NCI-H1694 treated with DMSO at 0.1 percent for 48 hours (cell line): ENCODE results near the gene HSD11B1L.
A peak's percentile ranks its signal among the peaks of the same experiment; 100 is the strongest.

ENCODE experiments used
- DNase-seq: peaks from one replicate; lab custom pipeline; 2025; lab: John Stamatoyannopoulos, UW

Gene HSD11B1L

DNA sequence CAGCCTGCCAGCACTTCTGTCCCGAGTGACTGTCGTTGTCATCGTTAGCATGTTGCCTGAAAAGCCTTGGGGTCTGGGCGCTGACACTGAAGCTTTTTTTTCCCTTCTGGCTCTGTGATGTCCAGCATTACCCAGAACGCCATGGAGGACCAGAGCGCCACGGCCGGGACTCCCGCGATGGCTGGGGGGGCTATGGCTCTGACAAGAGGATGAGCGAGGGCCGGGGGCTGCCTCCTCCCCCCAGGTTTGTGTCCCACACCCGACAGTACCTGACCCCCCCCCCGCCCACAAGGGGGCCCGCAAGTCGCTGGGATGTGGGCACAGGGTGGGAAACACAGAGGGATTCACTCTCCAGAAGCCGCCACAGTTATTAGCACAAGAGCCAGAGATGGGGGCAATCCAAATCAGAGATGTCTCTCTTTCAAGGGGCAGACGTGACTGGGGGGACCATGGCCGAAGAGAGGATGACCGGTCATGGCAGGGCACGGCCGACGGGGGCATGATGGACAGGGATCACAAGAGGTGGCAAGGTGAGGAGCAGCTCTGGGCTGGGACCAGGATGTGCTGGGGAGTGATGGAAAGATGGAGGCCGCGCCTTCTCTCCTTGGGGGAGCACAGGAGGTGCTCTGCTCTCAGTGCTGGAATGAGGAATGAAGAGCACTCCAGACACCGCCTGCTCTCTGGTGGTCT is 13.8 kb upstream of the HSD11B1L start:
- DNase-seq: no peak

DNA sequence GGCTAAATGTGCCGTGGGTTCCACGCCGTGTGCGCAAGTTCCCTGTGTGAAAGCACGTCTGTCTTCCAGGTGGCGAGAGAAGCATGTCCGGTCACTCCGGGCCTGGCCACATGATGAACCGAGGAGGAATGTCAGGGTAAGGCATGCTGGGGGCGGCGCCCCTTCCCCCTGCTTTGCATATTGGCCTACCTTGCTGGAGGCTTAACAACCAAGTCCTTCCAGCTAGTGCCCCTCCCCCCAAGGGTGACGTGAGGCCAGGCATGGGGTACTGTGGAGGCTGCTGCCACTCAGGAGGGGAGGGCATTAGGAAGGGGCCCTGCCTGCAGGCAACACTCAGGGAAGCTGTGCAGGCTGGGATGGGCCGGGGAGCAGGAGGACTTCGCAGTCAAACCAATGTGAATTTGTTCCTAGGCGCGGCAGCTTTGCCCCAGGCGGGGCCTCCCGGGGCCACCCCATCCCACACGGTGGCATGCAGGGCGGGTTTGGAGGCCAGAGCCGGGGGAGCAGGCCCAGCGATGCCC is 13.0 kb upstream of the HSD11B1L start:
- no peak for DNase-seq

DNA sequence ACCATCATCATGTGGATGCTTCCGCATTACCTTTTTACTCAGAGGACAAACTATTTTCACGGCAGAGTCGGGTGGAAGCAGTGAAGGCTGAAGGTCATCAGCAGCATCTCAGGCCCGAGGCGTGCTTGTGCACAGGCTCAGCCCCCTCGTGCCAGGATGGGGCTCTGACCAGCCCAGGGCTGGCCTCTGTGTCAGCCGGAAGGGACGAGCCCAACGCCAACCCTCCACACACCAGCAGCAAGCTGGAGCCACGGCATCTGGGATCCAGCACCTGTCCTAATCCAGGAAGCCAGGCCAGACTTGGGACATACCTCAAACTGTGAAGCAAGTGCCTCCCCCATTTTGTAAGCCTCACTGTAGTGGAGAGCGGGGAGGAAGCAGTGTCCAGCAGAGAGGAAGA is 11.6 kb upstream of the HSD11B1L start:
- DNase-seq: no peak

DNA sequence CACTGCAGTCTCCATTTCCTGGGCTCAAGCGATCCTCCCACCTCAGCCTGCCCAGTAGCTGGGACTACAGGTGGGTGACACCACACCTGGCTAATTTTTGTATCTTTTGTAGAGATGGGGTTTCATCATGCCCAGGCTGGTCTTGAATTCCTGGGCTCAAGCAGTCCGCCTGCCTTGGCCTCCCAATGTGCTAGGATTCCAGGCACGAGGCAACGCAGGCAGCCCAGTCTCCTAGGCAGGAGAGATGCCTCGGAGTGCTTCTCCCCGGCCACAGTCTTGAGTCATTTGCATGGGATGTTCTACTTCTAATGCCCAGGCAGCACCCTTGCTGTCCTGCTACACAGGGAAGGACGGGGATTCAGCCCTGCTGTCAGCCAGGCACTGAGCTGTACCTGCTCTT is 9.2 kb upstream of the HSD11B1L start:
- no peak for DNase-seq

DNA sequence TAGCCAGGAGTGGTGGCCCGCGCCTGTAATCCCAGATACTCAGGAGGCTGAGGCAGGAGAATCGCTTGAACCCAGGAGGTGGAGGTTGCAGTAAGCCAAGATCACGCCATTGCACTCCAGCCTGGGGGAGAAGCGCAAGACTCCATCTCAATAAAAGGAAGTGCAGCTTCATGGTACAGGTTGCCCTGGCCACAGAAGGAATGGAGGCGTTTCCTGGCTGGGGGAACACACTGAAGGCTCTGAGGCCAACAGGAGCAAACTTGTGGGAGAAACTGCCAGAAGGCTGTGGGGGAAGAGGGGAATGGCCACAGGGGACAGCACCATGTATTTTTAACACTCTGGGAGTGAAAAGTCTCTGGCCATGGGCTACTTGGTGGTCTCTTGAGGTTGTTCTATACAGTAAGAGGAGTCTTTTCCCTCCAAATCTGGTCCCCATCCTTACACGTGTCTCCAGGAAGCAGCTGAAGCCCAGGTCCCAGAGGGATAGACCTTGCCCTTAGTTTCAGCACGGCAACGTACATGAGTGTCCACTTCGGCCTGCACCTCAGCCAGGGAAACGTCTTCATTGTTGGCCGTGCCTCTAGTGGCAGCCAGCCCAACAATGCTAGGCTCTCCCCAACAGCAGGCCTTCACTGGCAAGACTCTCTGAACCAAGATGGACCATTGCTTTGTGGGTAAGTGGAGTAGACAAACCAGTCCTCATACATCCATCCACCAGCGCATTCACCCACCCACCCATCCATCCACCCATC is 7.9 kb upstream of the HSD11B1L start:
- DNase-seq: no peak

DNA sequence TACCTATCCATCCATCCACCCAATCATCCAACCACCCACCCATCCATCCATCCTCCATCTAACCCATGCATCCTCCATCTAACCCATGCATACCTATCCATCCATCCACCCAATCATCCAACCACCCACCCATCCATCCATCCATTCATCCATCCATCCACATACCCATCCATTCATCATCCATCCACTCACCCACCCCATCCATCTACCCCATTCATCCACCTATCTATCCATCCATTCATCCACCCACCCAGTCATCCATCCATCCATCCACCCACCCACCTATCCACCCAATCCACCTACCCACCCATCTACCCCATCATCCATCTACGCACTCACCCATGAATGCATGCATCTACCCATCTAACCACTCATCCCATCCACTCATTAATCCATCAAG is 7.1 kb upstream of the HSD11B1L start:
- no peak for DNase-seq

DNA sequence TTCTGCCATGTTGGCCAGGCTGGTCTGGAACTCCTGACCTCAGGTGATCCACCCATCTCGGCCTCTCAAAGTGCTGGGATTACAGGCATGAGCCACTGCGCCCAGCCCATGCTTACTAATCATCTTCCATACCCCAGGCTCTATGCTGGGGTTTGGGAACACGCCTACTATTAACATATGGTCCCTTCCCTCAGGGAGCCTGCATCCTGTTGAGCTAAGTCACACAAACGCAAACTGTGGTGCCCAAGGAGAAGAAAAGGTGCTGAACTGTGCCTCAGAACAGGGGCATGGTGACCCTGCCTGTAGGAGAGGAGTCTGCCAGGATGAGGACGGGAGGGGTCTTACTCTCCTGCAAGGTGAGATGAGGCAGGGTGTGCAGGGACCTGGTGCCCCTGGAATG is 6.1 kb upstream of the HSD11B1L start:
- no peak for DNase-seq

DNA sequence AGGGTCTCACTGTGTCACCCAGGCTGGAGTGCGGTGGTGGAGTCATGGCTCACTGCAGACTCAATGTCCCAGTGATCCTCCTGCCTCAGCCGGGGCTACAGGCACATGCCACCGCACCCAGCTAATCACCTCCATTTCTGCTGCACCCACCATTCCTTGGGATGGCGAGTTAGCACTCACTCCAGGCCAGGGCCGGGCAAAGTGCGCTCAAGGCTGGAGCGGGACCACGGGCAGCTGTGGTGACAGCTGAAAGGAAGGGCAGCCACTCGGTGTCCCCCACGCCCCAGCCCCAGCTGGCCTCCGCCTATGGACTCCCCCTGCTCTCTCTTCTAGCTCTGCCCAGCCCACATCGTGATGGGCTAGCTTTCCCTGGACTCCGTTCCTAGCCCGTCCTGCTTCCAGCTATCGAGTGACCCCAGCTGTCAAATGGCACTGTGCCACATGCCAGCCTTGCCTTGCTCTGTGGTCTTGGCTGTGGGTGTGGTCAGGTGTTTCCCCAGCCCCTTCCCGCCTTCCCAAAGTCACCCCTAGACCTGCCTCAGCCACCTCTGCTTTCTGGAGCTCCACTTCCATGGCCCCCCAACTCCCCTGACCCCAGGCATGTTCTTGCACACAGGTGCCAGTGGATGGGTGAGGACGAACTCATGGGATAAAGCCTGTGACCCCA is 4.6 kb upstream of the HSD11B1L start:
- no peak for DNase-seq

DNA sequence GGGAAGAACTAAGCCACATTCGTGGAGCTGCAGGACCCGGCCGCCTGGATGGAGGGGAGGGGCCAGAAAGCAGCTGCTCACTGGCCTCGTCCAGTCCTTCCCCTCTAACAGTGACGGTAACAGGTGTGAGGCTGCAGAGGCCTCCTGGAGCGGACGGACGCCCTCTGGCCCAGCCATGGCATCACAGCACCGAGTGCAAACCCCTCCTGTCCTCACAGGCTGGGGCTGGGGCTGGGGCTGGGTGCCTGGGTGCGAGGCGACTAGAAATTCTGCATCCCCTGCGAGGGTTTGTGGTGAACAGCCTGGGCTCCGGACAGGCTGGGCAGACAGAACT is 4.1 kb upstream of the HSD11B1L start:
- no peak for DNase-seq

DNA sequence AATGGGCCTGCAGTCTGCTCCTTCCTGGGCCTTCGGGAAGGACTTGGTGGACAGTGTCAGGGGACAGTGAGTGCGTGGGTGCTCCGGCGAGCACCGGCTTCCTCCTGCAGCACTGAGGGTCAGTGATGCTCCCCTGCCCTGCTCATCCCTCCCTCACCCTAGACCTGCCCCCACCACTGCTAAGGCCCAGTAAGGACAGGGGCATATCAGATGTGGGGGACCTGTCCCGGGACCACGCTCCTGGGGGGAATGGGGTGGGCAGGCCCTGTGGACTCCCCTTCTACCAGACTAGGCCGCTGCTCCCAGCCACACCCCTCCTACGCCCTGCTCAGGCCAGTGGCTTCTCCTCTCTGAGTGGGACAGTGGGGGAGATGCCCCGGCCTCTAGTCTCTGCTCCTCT is 3.7 kb upstream of the HSD11B1L start:
- no peak for DNase-seq

DNA sequence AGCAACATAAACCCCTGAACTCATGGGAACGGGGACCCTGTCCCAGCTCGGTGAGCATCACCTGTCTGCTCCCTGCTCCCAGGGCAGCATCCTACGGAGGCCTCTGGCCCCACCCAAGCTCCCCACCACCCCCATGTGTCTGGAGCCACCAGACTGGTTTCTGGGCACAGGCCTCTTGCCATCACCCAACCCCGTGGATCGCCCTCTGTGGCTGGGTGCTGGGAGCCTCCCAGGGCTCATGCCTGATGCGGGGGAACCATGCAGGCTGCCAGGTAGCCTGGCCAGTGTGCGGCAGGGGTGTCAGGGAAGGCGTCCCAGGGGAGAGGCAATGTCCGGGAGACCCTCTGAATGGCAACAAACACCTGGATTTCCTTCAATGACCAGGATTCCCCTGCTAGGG is 3.2 kb upstream of the HSD11B1L start:
- DNase-seq: no peak

DNA sequence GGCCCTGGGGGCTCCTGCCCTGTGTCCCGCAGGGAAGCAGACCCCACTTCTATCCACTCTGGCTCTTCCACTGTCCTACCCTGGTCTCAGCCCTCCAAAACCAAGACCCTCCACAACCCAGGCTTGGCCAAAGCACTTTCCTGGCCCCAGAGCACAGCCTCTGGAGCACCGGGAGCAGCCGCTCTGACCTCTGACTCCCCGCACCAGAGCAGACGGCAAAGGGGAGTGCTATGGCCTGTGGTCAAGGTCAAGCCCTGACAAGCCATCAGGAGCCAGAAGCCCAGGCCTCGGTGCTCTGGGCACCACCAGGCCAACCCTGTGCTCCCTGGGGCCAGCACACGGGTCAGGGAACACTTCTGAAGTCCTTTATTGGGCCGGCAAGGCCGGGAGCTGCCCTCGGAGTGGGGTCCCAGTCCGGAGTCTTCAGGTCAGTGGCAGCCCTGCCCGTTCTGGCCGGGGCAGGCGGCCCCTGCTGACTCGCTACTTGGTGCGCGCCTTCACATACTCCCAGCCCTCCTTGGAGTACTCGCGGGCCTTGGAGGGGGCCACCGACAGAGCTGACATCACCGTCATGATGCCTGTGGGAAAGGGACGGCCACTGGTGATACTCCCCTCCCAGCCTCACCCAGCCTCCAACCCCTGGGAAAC is 2.6 kb upstream of the HSD11B1L start:
- no peak for DNase-seq

DNA sequence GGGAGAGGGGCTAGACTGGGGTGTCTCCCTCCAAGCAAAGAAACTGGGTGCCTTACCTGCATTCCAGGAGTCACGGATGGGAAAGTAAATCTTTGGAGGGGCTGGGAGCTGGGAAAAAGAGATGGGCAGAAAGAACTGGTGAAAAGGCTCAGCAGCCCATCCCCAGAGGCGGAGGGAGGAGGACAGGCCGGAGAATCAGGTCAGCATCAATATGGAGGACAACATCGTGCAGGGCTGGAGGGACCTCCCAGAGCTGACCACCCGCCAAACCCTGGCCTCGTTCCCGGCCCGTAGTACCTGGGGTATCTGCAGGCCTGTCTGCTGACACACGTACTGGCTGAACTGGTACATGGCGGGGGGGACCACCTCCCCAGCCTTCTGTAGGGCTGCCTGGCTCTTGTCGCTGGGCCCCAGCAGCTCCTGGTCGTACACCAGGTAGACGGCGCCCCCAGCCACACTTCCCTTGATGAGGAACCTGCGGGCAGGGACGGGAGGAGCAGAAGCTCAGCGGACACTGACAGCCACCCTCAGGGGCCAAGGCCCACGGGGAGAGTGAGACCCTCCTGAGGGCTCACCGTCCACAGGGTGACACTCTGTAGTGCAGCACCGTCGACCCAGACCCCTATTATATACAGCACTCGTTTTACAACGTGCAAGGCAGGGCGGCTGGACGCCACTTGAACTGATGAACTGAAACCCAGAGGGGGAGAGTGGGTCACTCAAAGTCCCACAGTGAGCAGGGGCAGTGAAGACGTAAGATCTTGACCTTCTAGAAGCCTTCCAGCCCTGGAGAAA is 1.3 kb upstream of the HSD11B1L start:
- no peak for DNase-seq

DNA sequence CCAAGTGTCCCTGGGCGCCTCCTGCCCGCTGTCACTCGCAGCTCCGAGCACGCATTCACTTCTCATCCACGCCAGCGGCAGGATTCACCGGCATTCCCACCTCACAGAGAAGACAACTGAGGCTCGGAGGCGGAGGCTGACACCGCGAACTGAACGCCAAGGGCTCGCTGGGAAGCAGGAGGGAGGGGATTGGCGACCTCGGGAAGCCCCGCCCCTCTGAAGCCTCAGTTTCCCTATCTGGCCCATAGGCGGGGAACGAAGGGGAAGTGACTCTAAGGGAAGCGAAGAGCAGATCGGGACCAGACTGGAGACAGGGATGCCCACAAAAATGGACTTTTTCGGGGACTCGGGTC is 767 bp upstream of the HSD11B1L start:
- DNase-seq: no peak

DNA sequence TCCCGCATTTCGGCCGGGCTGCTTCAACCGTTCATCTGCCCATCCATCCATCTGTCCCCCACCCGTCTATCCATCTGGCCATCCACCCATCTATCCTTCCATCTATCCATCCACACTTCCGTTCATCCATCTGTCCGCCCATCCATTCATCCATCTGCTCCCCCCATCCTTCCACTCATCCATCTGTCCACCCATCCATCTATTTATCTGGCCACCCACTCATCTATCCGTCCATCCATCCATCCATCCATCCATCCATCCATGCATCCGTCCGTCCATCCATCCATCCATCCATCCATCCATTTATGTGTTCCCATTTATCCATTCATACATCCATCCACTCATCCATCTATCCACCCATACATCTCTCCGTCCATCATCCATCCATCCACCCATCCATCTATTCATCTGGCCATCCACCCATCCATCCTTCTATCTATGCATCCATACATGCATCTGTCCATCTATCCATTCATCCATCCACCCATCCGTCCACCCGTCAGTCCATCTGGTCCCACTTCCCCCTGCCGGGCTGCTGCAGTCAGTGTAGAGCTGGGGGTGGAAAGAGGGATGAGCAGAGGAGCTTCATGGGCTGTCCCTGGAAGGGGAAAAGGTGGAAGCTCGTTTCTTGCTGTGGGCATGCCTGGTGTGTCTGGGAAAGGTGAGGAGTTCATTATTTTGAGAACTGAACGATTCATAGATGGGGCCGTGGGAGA is 722 bp downstream of the HSD11B1L start:
- no peak for DNase-seq

DNA sequence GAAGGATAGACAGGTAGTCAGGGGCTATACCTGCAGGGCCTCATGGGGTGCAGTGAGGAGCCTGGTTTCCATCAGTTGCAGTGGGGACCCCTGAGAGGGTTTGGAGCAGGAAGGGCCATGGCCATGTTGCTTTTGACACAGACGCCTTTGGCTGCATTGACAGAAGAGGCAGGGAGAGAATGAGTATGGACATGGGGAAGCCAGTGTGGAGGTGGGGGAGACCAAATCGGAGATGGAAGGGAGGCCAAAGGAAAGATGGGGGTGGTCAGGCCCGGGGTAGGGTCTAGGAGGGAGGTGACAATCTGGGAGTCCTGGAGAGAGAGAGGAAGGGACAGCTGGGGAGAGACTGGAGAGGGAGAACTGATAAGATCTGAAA is 1.3 kb downstream of the HSD11B1L start:
- DNase-seq: no peak

DNA sequence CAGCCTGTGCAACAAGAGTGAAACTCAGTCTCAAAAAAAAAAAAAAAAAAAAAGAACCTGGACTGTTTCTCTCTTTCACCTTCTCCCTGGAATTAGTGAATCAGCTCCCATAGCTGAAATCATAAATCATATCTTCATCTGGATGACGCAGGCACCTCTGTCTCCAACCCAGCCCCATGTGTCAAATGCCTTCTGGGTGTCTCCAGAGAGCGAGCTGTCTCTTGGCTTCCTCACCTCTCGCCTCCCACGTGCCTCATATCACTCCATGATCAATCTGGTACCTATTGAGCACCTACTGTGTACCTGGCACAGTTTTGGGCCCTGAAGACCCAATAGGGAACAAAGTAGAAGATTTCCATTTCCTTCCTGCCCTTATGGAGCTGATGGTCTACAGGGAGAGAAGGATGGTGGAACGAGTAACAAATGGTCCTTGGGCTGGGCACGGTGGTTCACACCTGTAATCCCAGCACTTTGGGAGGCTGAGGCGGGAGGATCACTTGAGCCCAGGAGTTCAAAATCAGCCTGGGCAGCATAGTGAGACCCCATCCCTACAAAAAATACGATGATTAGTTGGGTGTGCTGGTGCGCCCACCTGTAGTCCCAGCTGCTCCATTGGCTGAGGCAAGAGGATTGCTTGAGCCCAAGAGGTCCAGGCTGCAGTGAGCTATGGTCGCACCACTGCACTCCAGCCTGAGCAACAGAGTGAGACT is 2.5 kb downstream of the HSD11B1L start:
- no peak for DNase-seq

DNA sequence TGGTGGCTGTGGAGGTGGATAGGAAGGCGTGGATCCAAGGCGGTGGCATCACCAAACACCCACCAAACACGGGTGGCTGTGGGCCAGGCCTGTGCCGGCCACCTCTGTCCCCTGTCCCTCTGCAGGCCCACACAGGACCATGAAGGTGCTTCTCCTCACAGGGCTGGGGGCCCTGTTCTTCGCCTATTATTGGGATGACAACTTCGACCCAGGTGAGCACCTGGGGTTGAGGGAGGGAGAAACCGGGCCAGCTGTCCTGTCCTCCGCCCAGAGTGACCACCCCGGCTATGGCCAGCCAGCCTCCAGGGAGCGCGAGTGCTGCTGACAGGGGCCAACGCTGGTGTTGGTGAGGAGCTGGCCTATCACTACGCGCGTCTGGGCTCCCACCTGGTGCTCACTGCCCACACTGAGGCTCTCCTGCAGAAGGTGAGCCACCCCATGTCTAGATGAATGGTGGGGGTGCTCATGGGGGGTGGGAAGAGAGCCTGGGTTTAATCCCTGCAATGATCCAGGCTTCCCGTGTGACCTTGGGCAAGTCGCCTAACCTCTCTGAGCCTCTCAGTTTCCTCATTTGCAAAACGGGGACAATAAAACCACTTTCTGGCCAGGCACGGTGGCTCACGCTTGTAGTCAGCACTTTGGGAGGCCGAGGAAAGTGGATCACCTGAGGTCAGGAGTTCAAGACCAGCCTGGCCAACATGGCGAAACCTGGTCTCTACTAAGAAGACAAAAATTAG is 4.0 kb downstream of the HSD11B1L start:
- no peak for DNase-seq

DNA sequence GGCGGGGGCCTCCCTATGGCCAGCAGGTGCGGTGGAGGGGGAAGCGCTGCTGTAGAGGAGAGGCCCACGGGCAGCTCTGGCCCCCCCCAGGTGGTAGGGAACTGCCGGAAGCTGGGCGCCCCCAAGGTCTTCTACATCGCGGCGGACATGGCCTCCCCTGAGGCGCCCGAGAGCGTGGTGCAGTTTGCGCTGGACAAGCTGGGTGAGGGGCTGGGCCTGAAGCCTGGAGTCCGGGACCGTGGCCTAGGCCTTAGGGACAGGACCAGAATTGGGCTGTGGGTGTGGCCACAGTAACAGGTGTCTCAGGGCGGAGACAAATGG is 5.5 kb downstream of the HSD11B1L start:
- no peak for DNase-seq

DNA sequence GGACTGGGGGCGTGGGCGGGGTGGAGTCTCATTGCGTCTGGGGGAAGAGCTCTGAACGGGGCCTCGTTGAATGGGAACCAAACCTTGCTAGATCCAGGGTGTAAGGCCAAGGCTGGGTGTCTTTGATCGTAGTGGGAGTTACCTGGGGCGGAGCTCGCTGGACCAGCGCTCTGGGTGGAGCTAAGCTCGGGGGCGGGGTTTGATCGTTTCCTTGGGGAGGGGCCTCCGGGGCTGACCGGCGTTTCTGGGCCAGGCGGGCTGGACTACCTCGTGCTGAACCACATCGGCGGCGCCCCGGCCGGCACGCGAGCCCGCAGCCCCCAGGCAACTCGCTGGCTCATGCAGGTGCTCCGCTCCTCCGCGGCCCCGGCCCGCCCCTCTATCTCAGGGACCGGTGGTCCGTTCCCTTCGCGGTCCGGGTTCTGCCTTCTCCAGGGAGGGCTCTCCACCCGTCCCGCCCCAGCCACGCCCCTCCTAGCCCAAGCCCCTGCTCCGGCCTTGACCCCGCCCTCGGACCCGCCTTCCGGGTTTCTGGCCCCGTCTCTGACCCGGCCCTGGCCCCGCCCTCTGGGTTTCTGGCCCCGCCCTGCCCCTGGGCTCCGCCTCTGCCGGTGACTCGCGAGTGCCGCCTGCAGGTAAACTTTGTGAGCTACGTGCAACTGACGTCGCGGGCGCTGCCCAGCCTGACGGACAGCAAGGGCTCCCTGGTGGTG is 6.0 kb downstream of the HSD11B1L start:
- DNase-seq: peak; percentile 64
